Stomach (tissue), 9 donors: ENCODE measurements around the gene RASA3. TPM values are rescaled to one million over a fixed set of nuclear protein-coding genes. Genes with fewer than 3 reads are reported as not detected.

Experiments used
- DNase-seq, 2 donors: peaks; one replicate each; pipeline versions ENCODE4 v3.0.0 to v3.0.0-alpha.2; 2013 to 2019
- H3K27ac ChIP-seq, 5 donors: fragments of 200-600 bp in 4 of 5; sonication (generic) in 4 of 5; one replicate each; pipeline ENCODE4 v1.5.1; 2013 to 2019; ENCODE audit warnings: mild to moderate bottlenecking in 1 of 5, moderate library complexity in 1 of 5
- H3K27me3 ChIP-seq, 3 donors: fragments of 200-600 bp; sonication (generic); one replicate each; pipeline ENCODE4 v1.5.1; 2017 to 2019; ENCODE audit warnings: mixed run types in 1 of 3
- H3K36me3 ChIP-seq, 4 donors: fragments of 200-600 bp; sonication (generic); 1 replicate in 3 of 4; 2 replicates in 1 of 4; pipeline ENCODE4 v1.5.1; 2016 to 2019
- H3K4me1 ChIP-seq, 4 donors: fragments of 200-600 bp; sonication (generic); one replicate each; pipeline ENCODE4 v1.5.1; 2016 to 2019
- H3K4me3 ChIP-seq, 4 donors: fragments of 200-600 bp; sonication (generic) in 3 of 4; one replicate each; pipeline ENCODE4 v1.5.1; 2016 to 2019; ENCODE audit warnings: mild to moderate bottlenecking in 1 of 4
- H3K9me3 ChIP-seq, 4 donors: fragments of 200-600 bp; sonication (generic); one replicate each; pipeline ENCODE4 v1.5.1; 2016 to 2019
- CTCF ChIP-seq, 7 experiments: fragments of 450-650 bp in 4 of 7; fragments of 200-600 bp in 3 of 7; sonication (generic) in 3 of 7; IDR thresholded peaks; one replicate each; pipeline ENCODE4 v1.5.1; 2016 to 2019; ENCODE audit warnings: antibody characterized with exemption in 7 of 7, control low read depth in 2 of 7, mild to moderate bottlenecking in 1 of 7
- EP300 ChIP-seq: sonication (generic); formaldehyde crosslinking; IDR thresholded peaks from one replicate; pipeline ENCODE4 v1.6.1; 2017; ENCODE audit warnings: antibody characterized with exemption
- POLR2A ChIP-seq, 4 donors: fragments of 450-650 bp; IDR thresholded peaks; one replicate each; pipeline ENCODE4 v1.6.1; 2016; ENCODE audit warnings: antibody characterized with exemption in 4 of 4, control low read depth in 2 of 4, mild to moderate bottlenecking in 1 of 4, moderate library complexity in 1 of 4
- POLR2AphosphoS5 ChIP-seq, 3 donors: sonication (generic); formaldehyde crosslinking; IDR thresholded peaks; one replicate each; pipeline ENCODE4 v1.6.1; 2016; ENCODE audit warnings: antibody characterized with exemption in 3 of 3
- WGBS, 5 donors: extraction: QIAGEN DNeasy Blood & Tissue Kit in 3 of 5; methylation state at CpG; one replicate each; pipeline versions ENCODE4 v1.1.5 to v1.1.7; 2013 to 2018; 5-methylcytosine and 5-hydroxymethylcytosine counted together
- intact Hi-C: fragments of 100-400 bp; cut with DNase I; formaldehyde crosslinking; loops from one replicate; pipeline ENCODE4 v1.15.1; 2023; ENCODE audit warnings: low total_unique reads
- polyA plus RNA-seq, 3 donors: library from polyadenylated mRNA; stranded (reverse); fragments of 200-250 nt; gene quantifications; one replicate each; pipeline ENCODE4 v1.2.3, GENCODE V29; 2013
- total RNA-seq, 5 donors: library from RNA; depleted of rRNA; stranded (reverse); fragments of >200 nt; gene quantifications; one replicate each; pipeline versions ENCODE4 v1.1.0 to v1.2.3, GENCODE V29; 2014 to 2016
- donor health status: healthy with polysubstance abuse.
- donor health status: Bipolar disorder and iron deficiency.
- donor health status: healthy.

RASA3 gene
- total and polyA plus RNA-seq, 8 donors, result 3.7 to 22.3 (median 7.9) TPM

- Histone ChIP-seq H3K36me3 (peaks cover 0 to 22% (median 18%) of the 10 kb centered on the region in 4 donors), H3K9me3 (no peaks in the 10 kb centered on the region), H3K27ac (no peak overlapping the region), H3K4me1 (peaks cover 0 to 24% (median 13%) of the 10 kb centered on the region in 4 donors), H3K4me3 (no peak overlapping the region), H3K27me3 (no peaks in the 10 kb centered on the region)
- no peak for DNase-seq
- WGBS, 5 donors, result 83 to 92% (median 89%) methylated on average over 23 to 33 of the region's 33 CpGs
- TF ChIP-seq POLR2AphosphoS5 (IDR thresholded peaks at IDR 0.05), result no peak
- TF ChIP-seq POLR2A (IDR thresholded peaks at IDR 0.05), result no peak
- no peak for TF ChIP-seq CTCF (IDR thresholded peaks at IDR 0.05)
- TF ChIP-seq EP300, result no peak
- intact Hi-C loops, result no loop called here
These were observed 84.0 kb downstream of the RASA3 start for GRCh38 chr13:114048443-114048842.

DNA sequence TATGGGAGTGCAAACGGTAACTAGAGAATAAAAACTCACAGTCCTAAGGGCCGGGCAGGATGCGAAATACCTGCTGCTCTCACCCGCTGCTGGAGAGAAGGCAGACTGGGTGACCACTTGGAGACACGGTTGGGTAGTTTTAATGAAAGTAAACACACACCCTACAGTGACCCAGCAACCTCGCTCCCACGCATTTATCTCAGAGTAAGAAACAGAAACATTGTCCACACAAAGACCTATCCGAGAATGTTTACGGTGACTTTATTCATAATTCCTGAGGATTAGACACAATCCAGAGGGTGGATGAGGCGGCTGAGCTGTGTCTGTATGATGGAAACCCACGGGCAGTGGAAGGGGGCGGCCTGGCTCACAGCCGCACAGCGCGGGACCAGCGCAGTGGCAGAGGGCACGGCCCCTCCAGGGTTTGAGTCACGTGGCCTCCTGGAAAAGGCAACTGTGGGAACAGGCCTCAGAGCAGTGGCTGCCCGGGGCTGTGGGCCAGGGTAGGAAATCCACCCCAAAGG is 85.0 kb downstream of the RASA3 start:
- Histone ChIP-seq H3K36me3 (peaks cover 5 to 28% (median 18%) of the 10 kb centered on the region in 4 donors), H3K4me3 (peak overlapping the region in 1 of 4 donors; percentile 2), H3K27me3 (no peaks in the 10 kb centered on the region), H3K9me3 (no peaks in the 10 kb centered on the region), H3K4me1 (peaks cover 0 to 20% (median 13%) of the 10 kb centered on the region in 4 donors), H3K27ac (peak overlapping the region in 3 of 5 donors; percentile 20 to 65 (median 58))
- DNase-seq, result no peak
- TF ChIP-seq POLR2AphosphoS5 (IDR thresholded peaks at IDR 0.05), result peak in 1 of 3 donors; percentile 3
- no peak for TF ChIP-seq CTCF (IDR thresholded peaks at IDR 0.05)
- intact Hi-C loops, result no loop called here
- WGBS, 5 donors, result 46 to 63% (median 52%) methylated on average over 19 of the region's 19 CpGs

DNA sequence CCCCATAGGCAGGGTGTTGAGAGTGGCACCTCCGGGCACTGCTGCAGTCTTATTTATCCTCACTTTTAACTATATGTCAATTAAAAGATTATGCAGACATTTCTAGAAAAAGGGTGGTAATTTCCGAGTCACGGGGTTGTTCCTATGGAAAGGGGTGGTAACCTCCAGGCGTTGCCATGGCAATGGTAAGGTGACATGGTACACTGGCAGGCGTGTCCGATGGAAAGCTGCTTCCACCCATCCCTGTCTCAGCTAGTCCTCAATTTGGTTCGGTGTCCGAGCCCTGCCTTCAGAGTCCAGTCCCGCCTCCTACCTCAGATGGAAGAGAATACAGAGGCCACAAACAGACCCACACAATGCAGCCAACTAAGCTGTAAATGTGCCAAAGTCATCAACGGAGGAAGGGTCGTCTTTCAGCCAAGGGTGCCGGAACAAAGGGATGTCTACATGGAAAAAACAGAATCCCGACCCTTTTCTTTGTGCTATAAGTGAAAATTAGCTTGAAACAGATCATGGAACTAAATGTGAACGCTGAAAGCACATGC is 85.9 kb downstream of the RASA3 start:
- H3K36me3 ChIP-seq, result peaks cover 5 to 26% (median 15%) of the 10 kb centered on the region in 4 donors
- 85 to 91% (median 89%) methylated on average over 14 of the region's 14 CpGs for WGBS, 5 donors
- DNase-seq, result no peak
- TF ChIP-seq CTCF (IDR thresholded peaks at IDR 0.05) (no peak), EP300 (no peak), POLR2A (IDR thresholded peaks at IDR 0.05) (no peak), POLR2AphosphoS5 (IDR thresholded peaks at IDR 0.05) (no peak)
- intact Hi-C loops, result no loop called here
- H3K9me3 ChIP-seq, result no peaks in the 10 kb centered on the region
- no peaks in the 10 kb centered on the region for H3K27me3 ChIP-seq
- H3K4me3 ChIP-seq, result no peak overlapping the region
- peak overlapping the region in 1 of 5 donors; percentile 58 for H3K27ac ChIP-seq
- peaks cover 0 to 20% (median 13%) of the 10 kb centered on the region in 4 donors for H3K4me1 ChIP-seq

DNA sequence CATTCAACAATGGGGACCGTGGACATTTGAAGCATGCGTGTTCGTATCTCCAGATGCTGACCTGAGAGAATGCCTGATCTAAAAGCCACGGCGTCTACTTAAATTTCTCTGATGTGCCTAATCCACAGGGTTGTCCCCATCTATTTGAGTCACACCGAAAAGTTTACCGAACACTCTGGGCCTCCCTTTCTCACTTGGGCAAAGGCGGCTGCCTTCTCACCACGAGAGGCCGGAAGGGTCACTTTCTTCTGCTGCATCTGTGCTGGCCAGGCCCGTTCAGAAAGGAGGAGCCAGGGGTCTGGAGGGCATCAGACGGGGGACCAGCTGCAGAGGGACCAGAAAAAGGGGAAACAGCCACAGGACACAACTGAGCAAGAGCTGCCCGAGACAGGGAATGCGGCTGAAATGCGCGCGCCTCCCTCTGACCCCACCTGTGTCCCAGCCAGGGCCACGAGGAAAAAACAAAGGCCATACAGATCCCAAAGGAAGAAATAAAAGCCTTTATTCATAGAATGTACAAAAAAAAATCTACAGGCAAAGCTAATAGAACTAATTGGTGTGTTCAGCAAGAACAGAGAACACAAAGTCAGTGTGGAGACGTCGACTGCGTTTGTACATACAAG is 87.2 kb downstream of the RASA3 start:
- 85 to 92% (median 89%) methylated on average over 21 of the region's 21 CpGs for WGBS, 5 donors
- TF ChIP-seq POLR2AphosphoS5 (IDR thresholded peaks at IDR 0.05) (no peak), EP300 (no peak), POLR2A (IDR thresholded peaks at IDR 0.05) (no peak), CTCF (IDR thresholded peaks at IDR 0.05) (no peak)
- Histone ChIP-seq H3K27me3 (no peaks in the 10 kb centered on the region), H3K9me3 (no peaks in the 10 kb centered on the region), H3K27ac (peak overlapping the region in 2 of 5 donors; percentile 36 to 43), H3K4me3 (no peak overlapping the region), H3K4me1 (peaks cover 0 to 20% (median 13%) of the 10 kb centered on the region in 4 donors), H3K36me3 (peaks cover 4 to 26% (median 11%) of the 10 kb centered on the region in 4 donors)
- intact Hi-C loops, result no loop called here
- DNase-seq, result no peak
